ENCODE results near the gene EEF1A2. TPM values are rescaled to one million over a fixed set of nuclear protein-coding genes. Genes with fewer than 3 reads are reported as not detected.

EEF1A2 gene
- total RNA-seq, 4 donors from 2014 or later: not detected

DNA sequence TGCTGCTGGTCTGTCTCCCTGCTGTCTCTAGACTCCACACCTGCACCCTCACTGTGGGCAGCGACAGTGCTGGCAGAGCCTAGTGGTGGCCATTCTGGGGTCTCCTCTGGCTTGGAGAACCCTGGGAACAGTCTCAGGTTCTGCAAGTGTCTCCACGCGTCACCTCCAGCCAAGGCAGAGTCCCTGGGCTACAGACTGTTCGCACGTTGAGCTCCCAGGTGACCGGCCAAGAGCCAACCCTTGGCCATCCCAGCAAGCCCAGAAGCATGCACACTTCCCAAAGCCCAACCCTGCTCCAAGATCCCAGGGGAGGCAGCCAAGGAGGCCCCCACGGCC, 4.8 kb downstream of the EEF1A2 start:
- DNase-seq (ENCODE audit: low spot score in 2 of 2): no peak
- WGBS, 2 donors: 68 to 79% methylated on average over 5 to 7 of the region's 7 CpGs
- Histone ChIP-seq H3K27me3 (peaks cover 0 to 67% of the 10 kb centered on the region in 2 donors), H3K4me3 (no peak overlapping the region), H3K9me3 (no peaks in the 10 kb centered on the region), H3K36me3 (no peaks in the 10 kb centered on the region), H3K27ac (no peak overlapping the region), H3K4me1 (peaks cover 0 to 17% (median 2%) of the 10 kb centered on the region in 4 donors)
- TF ChIP-seq POLR2A (IDR thresholded peaks at IDR 0.05) (no peak), EP300 (IDR thresholded peaks at IDR 0.05) (no peak)
- TF ChIP-seq, protein P1, sequence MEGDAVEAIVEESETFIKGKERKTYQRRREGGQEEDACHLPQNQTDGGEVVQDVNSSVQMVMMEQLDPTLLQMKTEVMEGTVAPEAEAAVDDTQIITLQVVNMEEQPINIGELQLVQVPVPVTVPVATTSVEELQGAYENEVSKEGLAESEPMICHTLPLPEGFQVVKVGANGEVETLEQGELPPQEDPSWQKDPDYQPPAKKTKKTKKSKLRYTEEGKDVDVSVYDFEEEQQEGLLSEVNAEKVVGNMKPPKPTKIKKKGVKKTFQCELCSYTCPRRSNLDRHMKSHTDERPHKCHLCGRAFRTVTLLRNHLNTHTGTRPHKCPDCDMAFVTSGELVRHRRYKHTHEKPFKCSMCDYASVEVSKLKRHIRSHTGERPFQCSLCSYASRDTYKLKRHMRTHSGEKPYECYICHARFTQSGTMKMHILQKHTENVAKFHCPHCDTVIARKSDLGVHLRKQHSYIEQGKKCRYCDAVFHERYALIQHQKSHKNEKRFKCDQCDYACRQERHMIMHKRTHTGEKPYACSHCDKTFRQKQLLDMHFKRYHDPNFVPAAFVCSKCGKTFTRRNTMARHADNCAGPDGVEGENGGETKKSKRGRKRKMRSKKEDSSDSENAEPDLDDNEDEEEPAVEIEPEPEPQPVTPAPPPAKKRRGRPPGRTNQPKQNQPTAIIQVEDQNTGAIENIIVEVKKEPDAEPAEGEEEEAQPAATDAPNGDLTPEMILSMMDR (IDR thresholded peaks at IDR 0.05): no peak

GRCh38 chr20:63493563-63494020, 5.3 kb downstream of the EEF1A2 start:
- WGBS, 2 donors: 51 to 63% methylated on average over 6 to 12 of the region's 13 CpGs
- Histone ChIP-seq H3K4me3 (no peak overlapping the region), H3K9me3 (no peaks in the 10 kb centered on the region), H3K4me1 (peaks cover 0 to 13% (median 2%) of the 10 kb centered on the region in 4 donors), H3K36me3 (no peaks in the 10 kb centered on the region), H3K27me3 (peaks cover 0 to 71% of the 10 kb centered on the region in 2 donors), H3K27ac (no peak overlapping the region)
- no peak for TF ChIP-seq EP300 (IDR thresholded peaks at IDR 0.05)
- no peak for TF ChIP-seq POLR2A (IDR thresholded peaks at IDR 0.05)
- TF ChIP-seq, protein P1 (IDR thresholded peaks at IDR 0.05): no peak
- no peak for DNase-seq (ENCODE audit: low spot score in 2 of 2)

GRCh38 chr20:63492982-63493381, 5.9 kb downstream of the EEF1A2 start:
- no peak for DNase-seq (ENCODE audit: low spot score in 2 of 2)
- no peaks in the 10 kb centered on the region for H3K9me3 ChIP-seq
- WGBS, 2 donors: 91 to 97% methylated on average over 13 to 14 of the region's 14 CpGs
- H3K27me3 ChIP-seq: peaks cover 0 to 70% of the 10 kb centered on the region in 2 donors
- H3K27ac ChIP-seq: no peak overlapping the region
- H3K4me1 ChIP-seq: peaks cover 0 to 11% (median 0%) of the 10 kb centered on the region in 4 donors
- no peak overlapping the region for H3K4me3 ChIP-seq
- H3K36me3 ChIP-seq: no peaks in the 10 kb centered on the region
- TF ChIP-seq, protein P1 (IDR thresholded peaks at IDR 0.05): no peak
- TF ChIP-seq EP300 (IDR thresholded peaks at IDR 0.05): no peak
- TF ChIP-seq POLR2A (IDR thresholded peaks at IDR 0.05): no peak

DNA sequence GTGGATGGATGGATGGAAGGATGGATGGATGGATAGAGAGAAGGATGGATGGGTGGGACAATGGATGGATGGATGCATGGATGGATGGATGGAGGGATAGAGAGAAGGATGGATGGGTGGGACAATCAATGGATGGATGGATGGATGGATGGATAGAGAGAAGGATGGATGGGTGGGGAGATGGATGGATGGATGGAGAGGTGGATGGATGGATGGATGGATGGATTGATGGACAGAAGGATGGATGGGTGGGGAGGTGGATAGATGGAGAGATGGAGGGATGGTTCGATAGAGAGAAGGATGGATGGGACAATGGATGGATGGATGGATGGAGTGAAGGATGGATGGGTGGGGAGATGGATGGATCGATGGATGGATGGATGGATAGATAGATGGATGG, 6.4 kb downstream of the EEF1A2 start:
- 91 to 92% methylated on average over 2 of the region's 2 CpGs for WGBS, 2 donors
- H3K36me3 ChIP-seq: no peaks in the 10 kb centered on the region
- peaks cover 0 to 70% of the 10 kb centered on the region in 2 donors for H3K27me3 ChIP-seq
- DNase-seq (ENCODE audit: low spot score in 2 of 2): no peak
- no peaks in the 10 kb centered on the region for H3K9me3 ChIP-seq
- H3K27ac ChIP-seq: no peak overlapping the region
- TF ChIP-seq POLR2A (IDR thresholded peaks at IDR 0.05): no peak
- TF ChIP-seq EP300 (IDR thresholded peaks at IDR 0.05): no peak
- TF ChIP-seq, protein P1 (IDR thresholded peaks at IDR 0.05): no peak
- no peak overlapping the region for H3K4me3 ChIP-seq
- peaks cover 0 to 11% (median 0%) of the 10 kb centered on the region in 4 donors for H3K4me1 ChIP-seq

GRCh38 chr20:63491635-63492230, 7.2 kb downstream of the EEF1A2 start:
- H3K36me3 ChIP-seq: no peaks in the 10 kb centered on the region
- H3K4me3 ChIP-seq: no peak overlapping the region
- peaks cover 0 to 10% (median 0%) of the 10 kb centered on the region in 4 donors for H3K4me1 ChIP-seq
- H3K27ac ChIP-seq: no peak overlapping the region
- peaks cover 0 to 67% of the 10 kb centered on the region in 2 donors for H3K27me3 ChIP-seq
- WGBS, 2 donors: 58 to 62% methylated on average over 4 of the region's 4 CpGs
- H3K9me3 ChIP-seq: no peaks in the 10 kb centered on the region
- no peak for DNase-seq (ENCODE audit: low spot score in 2 of 2)
- TF ChIP-seq POLR2A (IDR thresholded peaks at IDR 0.05): no peak
- TF ChIP-seq, protein P1 (IDR thresholded peaks at IDR 0.05): no peak
- TF ChIP-seq EP300 (IDR thresholded peaks at IDR 0.05): no peak

All from tibial nerve (tissue), 4 donors.